ENCODE measurements around the gene NUBPL.
"Not testable (repeated sequence)": the region's sequence is repeated elsewhere in the genome, so short reads cannot be mapped to it uniquely, and the experiment has no call there.

The NUBPL gene

DNA sequence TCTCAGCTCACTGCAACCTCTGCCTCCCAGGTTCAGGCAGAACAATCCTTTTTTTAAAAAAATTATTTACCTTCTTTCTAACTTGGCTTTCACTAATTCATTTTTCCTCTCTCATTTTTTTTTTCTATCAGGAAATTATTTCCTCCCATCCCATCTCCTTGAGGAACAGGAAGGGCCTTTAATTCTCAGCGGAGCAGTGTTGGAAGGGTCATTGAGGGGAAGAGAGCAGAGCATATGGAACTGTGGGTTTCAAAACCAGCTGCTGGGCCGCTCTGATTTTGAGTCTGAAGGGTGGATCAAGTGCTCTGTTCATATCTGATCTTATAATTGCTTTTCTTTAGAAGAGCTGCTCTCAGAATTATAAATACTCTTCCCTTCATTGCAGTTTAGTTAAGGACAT is 29.0 kb downstream of the NUBPL start:
- DNase-seq (ENCODE audit: insufficient read length, low spot score) (no peak), FAIRE-seq (no peak)
- TF ChIP-seq, protein P1, sequence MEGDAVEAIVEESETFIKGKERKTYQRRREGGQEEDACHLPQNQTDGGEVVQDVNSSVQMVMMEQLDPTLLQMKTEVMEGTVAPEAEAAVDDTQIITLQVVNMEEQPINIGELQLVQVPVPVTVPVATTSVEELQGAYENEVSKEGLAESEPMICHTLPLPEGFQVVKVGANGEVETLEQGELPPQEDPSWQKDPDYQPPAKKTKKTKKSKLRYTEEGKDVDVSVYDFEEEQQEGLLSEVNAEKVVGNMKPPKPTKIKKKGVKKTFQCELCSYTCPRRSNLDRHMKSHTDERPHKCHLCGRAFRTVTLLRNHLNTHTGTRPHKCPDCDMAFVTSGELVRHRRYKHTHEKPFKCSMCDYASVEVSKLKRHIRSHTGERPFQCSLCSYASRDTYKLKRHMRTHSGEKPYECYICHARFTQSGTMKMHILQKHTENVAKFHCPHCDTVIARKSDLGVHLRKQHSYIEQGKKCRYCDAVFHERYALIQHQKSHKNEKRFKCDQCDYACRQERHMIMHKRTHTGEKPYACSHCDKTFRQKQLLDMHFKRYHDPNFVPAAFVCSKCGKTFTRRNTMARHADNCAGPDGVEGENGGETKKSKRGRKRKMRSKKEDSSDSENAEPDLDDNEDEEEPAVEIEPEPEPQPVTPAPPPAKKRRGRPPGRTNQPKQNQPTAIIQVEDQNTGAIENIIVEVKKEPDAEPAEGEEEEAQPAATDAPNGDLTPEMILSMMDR (IDR thresholded peaks at IDR 0.05; ENCODE audit: insufficient read depth, missing control alignments), result no peak

DNA sequence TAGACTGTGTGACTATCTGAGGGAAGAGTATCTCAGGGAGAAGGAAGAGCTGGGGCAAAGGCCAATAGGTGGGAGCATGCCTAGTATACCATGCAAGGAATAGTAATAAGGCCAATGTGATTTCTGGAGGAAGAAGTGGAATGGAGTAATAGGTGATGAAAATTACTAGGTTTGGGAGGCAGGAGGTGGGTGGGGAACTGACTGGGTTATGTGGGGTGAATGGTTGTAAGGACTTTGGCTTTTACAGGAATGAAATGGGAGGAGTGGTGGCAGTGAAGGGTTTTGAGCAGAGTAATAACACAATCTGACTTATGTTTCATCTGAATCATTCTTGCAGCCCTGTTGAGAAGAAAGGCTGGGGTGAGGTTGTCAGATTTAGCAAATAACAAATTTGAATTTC is 30.9 kb downstream of the NUBPL start:
- no peak for FAIRE-seq
- TF ChIP-seq, protein P1 (IDR thresholded peaks at IDR 0.05; ENCODE audit: insufficient read depth, missing control alignments), result no peak
- no peak for DNase-seq (ENCODE audit: insufficient read length, low spot score)

DNA sequence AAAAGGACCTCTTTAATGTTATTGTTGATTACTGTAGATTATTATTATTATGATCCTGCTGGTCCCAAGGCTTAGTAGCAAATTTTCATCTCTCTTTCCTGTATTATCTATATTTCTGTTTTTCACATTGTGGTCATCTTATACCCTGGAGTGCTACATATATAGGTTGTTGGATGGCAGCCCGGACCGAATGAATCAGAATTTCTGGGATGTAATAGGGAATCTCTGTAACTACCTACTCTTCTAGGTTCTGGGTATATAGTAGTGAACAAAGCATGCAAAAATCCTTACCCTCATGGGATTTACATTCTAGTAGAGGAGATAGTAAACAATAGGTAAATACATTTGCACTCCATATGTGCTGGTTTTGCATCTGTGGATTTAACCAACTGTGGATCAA is 31.4 kb downstream of the NUBPL start:
- DNase-seq (ENCODE audit: insufficient read length, low spot score) (no peak), FAIRE-seq (no peak)
- TF ChIP-seq, protein P1 (IDR thresholded peaks at IDR 0.05; ENCODE audit: insufficient read depth, missing control alignments), result no peak

DNA sequence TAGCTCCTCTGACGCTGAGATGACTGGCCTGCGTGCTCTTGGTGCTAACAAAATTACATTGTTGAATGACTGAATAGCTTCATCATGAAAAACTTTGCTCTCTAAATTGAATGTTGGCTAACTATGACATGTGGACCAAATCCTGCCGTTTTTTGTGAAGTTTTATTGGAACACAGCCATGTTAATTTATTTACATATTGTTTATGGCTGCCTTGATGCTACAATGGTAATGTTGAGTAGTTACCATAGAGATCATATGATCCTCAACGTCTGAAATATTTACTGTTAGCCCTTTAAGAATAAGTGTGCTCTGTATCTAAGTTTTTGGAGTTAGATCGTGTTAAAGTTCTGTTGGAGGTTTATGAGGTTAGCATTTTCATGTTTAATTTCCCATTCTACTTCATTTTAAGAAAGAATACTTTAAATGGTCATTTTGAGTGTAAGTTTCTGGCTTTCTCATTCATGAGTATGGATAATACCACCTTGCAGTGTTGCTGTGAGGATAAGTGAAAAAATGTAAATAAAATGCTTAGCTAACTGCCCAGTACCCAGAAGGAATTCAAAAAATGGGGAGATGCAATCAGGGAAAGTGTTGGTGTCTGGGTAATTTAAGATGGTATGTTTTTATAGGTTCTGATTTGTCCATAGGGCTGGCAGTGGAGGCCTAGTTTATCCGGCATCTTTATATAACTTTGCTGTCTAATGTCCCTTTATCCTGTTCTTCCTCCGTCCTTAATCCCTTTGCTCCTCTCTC is 35.3 kb downstream of the NUBPL start:
- DNase-seq (ENCODE audit: insufficient read length, low spot score), result no peak
- no peak for FAIRE-seq
- TF ChIP-seq, protein P1 (IDR thresholded peaks at IDR 0.05; ENCODE audit: insufficient read depth, missing control alignments), result no peak

DNA sequence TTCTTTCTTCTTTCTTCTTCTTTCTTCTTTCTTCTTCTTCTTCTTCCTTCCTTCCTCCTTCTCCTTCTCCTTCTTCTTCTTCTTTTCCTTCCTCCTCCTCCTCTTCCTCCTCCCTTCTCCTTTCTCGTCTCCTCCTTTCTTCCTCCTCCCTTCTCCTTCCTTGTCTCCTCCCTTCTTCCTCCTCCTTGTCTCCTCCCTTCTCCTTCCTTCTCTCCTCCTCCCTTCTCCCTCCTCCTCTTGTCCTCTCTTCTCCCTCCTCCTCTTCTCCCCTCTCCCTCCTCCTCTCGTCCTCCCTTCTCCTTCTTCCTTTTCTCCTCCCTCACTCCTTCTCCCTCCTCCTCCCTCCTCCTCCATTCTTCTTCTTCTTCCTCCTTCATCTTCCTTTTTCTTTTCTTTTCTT is 44.5 kb downstream of the NUBPL start:
- TF ChIP-seq, protein P1 (IDR thresholded peaks at IDR 0.05; ENCODE audit: insufficient read depth, missing control alignments), result no peak

DNA sequence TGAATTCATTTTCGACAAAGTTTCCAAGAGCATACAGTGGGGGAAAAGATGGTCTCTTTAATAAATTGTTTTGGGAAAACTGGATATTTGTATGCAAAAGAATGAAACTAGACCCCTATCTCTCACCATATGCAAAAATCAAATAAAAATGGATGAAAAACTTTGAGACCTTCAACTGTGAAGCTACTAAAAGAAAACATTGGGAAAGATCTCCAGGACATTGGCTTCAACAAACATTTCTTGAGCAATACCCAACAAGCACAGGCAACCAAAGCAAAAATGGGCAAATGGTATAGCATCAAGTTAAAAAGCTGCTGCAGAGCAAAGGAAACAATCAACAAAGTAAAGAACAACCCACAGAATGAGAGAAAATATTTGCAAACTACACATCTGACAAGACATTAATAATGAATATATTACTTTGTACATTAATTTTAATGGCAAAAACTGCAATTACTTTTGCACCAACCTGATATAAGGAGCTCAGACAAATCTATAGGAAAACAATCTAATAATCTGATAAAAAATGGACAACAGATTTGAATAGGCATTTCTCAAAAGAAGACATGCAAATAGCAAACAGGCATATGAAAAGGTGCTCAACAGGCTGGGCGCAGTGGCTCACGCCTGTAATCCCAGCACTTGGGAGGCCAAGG is 50.7 kb downstream of the NUBPL start:
- FAIRE-seq (no peak), DNase-seq (ENCODE audit: insufficient read length, low spot score) (no peak)
- TF ChIP-seq, protein P1 (IDR thresholded peaks at IDR 0.05; ENCODE audit: insufficient read depth, missing control alignments), result no peak

More for the DNA sequence above, 44.5 kb downstream of the NUBPL start:
- FAIRE-seq (no peak), DNase-seq (ENCODE audit: insufficient read length, low spot score) (no peak)

DNA sequence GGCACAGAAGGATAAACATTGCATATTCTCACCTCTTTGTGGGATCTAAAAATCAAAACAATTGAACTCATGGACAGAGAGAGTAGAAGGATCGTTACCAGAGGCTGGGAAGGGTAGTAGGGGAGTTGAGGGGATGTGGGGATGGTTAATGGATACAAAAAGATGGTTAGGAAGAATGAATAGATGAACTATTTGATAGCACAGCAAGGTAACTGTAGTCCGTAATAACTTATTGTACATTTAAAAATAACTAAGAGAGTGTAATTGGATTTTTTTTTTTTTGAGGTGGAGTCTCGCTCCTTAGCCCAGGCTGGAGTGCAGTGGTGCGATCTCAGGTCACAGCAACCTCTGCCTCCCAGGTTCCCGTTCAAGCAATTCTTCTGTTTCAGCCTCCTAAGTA is 52.0 kb downstream of the NUBPL start:
- FAIRE-seq, result no peak
- TF ChIP-seq, protein P1 (IDR thresholded peaks at IDR 0.05; ENCODE audit: insufficient read depth, missing control alignments), result no peak
- no peak for DNase-seq (ENCODE audit: insufficient read length, low spot score)

DNA sequence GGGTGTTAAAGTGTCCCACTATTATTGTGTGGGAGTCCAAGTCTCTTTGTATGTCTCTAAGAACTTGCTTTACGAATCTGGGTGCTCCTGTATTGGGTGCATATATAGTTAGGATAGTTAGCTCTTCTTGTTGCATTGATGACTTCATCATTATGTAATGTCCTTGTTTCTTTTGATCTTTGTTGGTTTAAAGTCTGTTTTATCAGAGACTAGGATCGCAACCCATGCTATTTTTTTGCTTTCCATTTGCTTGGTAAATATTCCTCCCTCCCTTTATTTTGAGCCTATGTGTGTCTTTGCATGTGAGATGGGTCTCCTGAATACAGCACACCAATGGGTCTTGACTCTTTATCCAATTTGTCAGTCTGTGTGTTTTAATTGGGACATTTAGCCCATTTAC is 57.7 kb downstream of the NUBPL start:
- not testable (repeated sequence) for FAIRE-seq; DNase-seq (ENCODE audit: insufficient read length, low spot score)
